Stimulated activated CD8-positive, alpha-beta memory T cell treated with anti-CD3 and anti-CD28 coated beads, Interleukin-7, amount 100 ng/mL, for 4 hours (primary cell): ENCODE measurements around the gene SLC22A23.

Experiments used
- DNase-seq, 2 donors: peaks; one replicate each; pipeline ENCODE4 v3.0.0-alpha.2; 2020; ENCODE audit warnings: low read depth in 2 of 2

SLC22A23 gene, protein sequence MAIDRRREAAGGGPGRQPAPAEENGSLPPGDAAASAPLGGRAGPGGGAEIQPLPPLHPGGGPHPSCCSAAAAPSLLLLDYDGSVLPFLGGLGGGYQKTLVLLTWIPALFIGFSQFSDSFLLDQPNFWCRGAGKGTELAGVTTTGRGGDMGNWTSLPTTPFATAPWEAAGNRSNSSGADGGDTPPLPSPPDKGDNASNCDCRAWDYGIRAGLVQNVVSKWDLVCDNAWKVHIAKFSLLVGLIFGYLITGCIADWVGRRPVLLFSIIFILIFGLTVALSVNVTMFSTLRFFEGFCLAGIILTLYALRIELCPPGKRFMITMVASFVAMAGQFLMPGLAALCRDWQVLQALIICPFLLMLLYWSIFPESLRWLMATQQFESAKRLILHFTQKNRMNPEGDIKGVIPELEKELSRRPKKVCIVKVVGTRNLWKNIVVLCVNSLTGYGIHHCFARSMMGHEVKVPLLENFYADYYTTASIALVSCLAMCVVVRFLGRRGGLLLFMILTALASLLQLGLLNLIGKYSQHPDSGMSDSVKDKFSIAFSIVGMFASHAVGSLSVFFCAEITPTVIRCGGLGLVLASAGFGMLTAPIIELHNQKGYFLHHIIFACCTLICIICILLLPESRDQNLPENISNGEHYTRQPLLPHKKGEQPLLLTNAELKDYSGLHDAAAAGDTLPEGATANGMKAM

DNA sequence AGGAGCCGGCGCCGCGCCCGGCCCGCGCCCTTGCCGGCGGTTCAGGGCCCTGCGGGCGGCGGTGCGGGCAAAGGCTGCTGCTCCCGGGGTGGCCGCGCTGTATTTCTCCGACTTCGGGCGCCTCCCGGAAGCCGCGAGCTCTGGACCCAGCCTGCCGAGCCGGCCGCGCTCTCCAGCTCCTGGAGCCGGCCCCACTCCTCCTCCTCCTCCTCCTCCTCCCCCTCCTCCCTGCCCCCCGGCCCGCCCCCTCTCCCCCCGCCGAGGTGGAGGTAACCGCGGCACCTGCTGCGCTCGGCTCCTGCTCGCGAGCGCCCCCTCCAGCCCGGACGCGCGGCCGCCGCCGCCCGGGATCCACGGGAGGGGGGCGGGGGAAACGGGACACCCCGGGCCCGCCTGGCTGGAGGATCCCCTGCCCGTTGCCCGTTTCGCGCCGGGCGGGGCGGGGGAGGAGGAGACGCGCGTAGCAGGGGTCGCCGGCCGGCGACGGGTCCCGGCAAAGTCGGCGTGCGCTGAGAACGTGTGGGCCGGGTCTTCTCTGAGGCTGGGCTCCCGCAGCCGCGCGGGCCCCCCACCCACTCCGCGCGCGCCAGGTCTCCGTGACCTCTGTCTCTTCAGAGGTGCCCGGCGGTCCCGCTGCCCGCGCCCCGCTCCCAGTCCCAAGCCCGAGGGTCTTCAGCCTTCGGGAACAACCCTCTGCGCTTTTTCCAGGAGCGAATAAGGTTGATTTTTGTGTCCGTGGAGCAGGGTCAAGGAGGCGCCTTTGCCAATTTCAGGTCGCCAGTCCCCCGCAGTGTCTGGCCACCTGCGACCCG is at the start of gene SLC22A23:
Gene SLC22A23, minus strand, starts transcription at position 153 of the 812 bp plus-strand sequence. CDS start 491 bp downstream, outside the sequence.
- DNase-seq = peak; percentile 29 to 57

DNA sequence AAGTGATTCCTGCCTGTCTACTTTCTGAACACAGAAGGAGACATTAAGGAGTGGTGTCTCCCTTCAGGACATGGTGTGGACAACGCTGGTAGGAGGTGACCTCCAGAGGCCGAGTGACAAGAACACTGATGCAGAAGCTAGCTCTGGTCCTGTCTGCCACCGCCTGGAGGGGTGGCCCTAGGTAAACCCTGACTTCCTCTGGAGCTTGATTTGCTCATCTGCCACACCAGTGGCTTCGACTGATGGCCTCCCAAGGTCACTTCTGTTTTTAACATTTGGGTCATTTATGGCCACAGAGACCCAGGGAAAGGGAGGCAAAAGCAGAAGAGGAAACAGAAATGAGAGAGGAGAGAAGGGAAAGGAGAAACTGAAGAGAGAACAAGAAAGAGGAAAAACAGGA is 49.4 kb upstream of the SLC22A23 start:
- DNase-seq = no peak

DNA sequence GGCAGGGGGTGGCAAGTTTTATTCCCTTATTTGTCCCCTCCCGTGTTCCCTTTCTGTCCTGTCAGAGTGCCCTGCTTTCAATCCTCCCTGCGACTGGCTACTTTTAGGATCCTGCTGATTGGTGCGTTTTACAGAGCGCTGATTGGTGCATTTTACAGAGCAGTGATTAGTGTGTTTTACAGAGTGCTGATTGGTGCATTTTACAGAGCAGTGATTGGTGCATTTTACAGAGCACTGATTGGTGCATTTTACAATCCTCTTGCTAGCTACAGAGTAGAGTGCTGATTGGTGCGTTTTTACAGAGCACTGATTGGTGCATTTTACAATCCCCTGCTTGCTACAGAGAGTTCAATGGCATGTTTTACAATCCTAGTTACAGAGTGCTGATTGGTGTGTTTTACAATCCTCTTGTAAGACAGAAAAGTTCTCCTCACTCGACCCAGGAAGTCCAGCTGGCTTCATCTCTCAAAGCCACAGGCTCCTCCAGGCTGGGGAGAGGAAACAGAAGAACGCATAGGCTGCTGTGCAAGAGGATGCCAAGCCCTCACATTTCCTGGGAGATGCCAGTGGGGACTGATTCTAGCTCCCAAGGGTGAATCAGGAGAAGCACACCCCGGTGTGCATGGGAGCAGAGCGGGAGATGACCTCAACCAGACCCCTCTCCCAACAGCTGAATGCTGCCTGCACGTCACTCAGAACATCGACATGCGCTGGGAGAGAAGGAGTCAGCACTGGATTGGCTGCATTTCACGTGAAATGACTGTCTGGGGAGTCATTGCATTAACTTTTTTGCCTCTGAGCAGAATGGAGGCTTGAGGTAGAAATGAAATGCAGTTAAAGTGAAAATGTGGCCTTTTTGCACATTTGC is 48.3 kb upstream of the SLC22A23 start:
- no peak for DNase-seq

- DNase-seq = no peak
Observed at GRCh38 chr6:3504354-3504753, 47.5 kb upstream of the SLC22A23 start.

DNA sequence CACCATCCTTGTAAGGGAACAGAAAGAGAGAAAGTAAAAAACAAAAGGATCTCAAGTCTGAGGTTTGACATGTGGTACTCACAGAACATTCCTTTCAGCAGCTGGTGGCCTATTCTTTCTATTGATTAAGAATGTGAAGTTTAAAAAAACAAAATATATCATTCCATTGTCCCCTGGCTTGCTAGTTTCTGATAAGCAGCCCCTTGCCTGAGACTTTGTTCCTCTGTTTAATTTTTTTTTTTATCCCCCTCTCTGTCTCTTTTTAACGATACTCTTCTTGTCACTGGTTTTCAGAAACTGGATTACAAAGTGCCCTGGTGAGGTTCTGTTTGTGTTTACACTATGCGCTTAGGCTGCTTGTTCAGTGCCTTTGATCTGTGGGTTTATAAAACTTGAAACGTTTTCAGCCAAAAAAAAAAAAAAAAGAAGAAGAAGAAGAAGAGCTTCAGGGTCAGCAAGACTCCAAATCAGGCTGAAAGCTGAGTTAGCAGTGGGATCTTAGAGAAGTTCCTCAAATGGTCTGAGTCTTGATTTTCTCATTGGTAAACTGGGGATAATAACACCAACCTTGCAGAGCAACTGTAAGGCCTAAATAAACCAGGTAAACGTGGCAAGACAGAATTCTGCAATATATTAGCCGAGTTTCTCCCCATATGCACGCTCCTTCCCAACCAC is 45.1 kb upstream of the SLC22A23 start:
- no peak for DNase-seq

- no peak for DNase-seq
Observed at GRCh38 chr6:3500262-3501014, 43.6 kb upstream of the SLC22A23 start.

- DNase-seq = no peak
Observed at GRCh38 chr6:3499603-3500002, 42.8 kb upstream of the SLC22A23 start.

DNA sequence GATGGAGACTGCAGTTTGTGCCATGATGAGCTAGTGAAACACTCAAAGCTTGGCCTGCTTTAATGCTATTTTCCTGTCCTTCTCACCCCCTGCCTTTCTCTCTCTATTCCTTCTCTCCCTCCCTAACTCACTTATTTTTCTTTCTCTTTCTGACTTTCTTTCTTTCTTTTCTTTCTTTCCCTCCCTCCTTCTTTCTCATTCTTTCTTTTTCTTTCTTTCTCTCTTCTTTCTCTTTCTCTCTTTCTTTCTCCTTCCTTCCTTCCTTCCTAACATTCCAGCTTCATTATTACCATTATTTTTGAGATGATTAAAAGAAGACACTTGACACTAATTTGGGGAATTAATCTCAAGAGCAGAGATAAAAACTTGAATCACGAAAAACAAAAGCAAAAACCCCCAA is 39.5 kb upstream of the SLC22A23 start:
- no peak for DNase-seq

GRCh38 chr6:3494391-3495100 is 37.7 kb upstream of the SLC22A23 start:
- no peak for DNase-seq

DNA sequence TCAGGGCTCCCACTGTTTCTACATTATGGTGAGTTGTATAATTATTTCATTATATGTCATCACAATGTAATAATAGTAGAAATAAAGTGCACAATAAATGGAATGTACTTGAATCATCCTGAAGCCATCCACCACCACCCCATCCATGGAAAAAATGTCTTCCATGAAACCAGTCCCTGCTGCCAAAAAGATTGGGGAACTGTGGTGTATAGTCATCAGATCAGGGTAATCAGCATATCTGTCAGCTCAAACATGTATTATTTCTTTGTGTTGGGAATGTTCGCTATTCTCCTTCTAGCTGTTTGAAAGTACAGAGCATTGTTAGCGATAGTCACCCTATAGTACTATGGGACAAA is 33.8 kb upstream of the SLC22A23 start:
- no peak for DNase-seq

- no peak for DNase-seq
Observed at GRCh38 chr6:3489961-3490624, 33.2 kb upstream of the SLC22A23 start.

- no peak for DNase-seq
Observed at GRCh38 chr6:3489027-3489757, 32.3 kb upstream of the SLC22A23 start.

DNA sequence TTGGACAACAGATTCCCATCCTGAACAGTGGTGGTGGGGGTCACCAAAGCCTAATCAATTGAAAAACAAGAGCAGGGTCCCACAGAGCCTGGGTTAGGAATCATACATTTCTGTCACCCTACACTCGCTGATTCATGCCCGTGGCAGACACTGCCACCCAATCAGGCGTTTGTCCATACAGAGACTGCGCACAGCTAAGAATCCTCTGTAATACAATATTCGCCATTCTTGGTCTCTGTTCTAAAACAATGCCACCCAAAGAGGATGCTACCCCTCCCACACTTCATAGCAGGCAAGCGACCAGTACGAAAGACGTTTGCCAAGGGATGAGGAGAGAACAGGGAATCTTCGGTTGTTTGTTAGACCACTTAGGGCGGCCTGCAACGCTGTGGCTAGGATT is 28.1 kb upstream of the SLC22A23 start:
- no peak for DNase-seq

GRCh38 chr6:3484192-3484591 is 27.3 kb upstream of the SLC22A23 start:
- no peak for DNase-seq

- DNase-seq = no peak
Observed at GRCh38 chr6:3483675-3484074, 26.8 kb upstream of the SLC22A23 start.

DNA sequence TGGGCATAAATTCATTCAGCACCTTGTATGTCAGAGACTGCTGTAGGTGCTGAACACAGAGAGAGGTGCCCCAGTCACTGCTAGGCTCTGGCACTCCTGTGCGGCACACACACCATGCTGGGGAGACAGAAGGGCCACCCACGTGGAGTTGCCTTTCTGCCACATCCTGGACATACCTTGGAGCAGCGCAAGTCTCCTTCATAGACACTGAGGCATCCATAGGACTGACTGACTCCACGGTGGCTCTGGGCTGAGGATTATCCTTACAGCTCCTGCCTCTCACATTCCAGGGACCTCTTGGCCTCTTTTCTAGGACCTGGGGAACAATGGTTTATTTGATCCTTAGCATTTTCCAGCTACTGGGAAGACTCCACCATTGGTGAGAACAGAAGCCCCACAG is 26.0 kb upstream of the SLC22A23 start:
- DNase-seq = no peak

DNA sequence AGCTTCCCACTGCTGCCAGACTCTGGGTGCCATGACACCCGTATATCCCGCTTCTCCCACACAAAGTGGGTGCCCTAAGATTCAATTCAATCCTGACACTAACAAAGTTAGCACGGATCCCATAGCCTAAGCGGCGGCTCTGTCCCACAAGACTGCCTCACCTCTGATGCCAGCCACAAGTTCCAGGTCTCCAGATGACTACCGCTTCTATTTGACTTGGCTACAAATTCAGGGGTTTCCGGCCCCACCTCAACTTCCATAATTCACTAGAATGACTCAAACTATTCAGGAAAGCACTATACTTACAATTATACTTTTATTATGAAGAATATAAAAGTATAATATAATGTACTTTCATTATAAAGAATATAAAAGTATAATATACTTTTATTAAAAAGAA is 24.8 kb upstream of the SLC22A23 start:
- no peak for DNase-seq

GRCh38 chr6:3480009-3480408 is 23.2 kb upstream of the SLC22A23 start:
- DNase-seq = no peak
